ENCODE results near the gene CD3D.

- TF ChIP-seq, protein P1, sequence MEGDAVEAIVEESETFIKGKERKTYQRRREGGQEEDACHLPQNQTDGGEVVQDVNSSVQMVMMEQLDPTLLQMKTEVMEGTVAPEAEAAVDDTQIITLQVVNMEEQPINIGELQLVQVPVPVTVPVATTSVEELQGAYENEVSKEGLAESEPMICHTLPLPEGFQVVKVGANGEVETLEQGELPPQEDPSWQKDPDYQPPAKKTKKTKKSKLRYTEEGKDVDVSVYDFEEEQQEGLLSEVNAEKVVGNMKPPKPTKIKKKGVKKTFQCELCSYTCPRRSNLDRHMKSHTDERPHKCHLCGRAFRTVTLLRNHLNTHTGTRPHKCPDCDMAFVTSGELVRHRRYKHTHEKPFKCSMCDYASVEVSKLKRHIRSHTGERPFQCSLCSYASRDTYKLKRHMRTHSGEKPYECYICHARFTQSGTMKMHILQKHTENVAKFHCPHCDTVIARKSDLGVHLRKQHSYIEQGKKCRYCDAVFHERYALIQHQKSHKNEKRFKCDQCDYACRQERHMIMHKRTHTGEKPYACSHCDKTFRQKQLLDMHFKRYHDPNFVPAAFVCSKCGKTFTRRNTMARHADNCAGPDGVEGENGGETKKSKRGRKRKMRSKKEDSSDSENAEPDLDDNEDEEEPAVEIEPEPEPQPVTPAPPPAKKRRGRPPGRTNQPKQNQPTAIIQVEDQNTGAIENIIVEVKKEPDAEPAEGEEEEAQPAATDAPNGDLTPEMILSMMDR (IDR thresholded peaks at IDR 0.05; ENCODE audit: insufficient read depth, low read depth, low read length): no peak
- TF ChIP-seq EZH2 (IDR thresholded peaks at IDR 0.05; ENCODE audit: insufficient read depth, low read length): no peak
These were observed 16.9 kb upstream of the CD3D start, which contains the start of gene UBE4A for GRCh38 chr11:118359295-118359958.

Data from astrocyte (in vitro differentiated cells and primary cell).